Neural cell (in vitro differentiated cells): ENCODE data around the gene ERCC4.

ENCODE experiments used
- EP300 ChIP-seq: fragments of 450-650 bp; conservative IDR thresholded peaks from 2 replicates; pipeline ENCODE4 v1.6.1; 2014; ENCODE audit warnings: antibody characterized with exemption, mild to moderate bottlenecking, moderate library complexity; ENCODE audit not compliant: poor library complexity, severe bottlenecking
- EZH2 ChIP-seq: fragments of 200-600, 300-800 bp; shearing (Covaris generic), sonication (generic); IDR thresholded peaks from 2 replicates; pipeline ENCODE4 v1.6.1; 2014; ENCODE audit warnings: antibody characterized with exemption, low read length, borderline replicate concordance, mild to moderate bottlenecking; ENCODE audit not compliant: insufficient read depth, poor library complexity, severe bottlenecking
- MXI1 ChIP-seq: fragments of 450-650 bp; conservative IDR thresholded peaks from 2 replicates; pipeline ENCODE4 v1.6.1; 2014; ENCODE audit warnings: antibody characterized with exemption, mild to moderate bottlenecking; ENCODE audit not compliant: poor library complexity, severe bottlenecking
- RAD21 ChIP-seq: fragments of 450-650 bp; conservative IDR thresholded peaks from 2 replicates; pipeline ENCODE4 v1.6.1; 2014; ENCODE audit warnings: antibody characterized with exemption, mild to moderate bottlenecking, moderate library complexity
- REST ChIP-seq: IDR thresholded peaks from 2 replicates; pipeline ENCODE4 v1.6.1; 2012; ENCODE audit warnings: borderline replicate concordance
- SMC3 ChIP-seq: fragments of 450-650 bp; conservative IDR thresholded peaks from 2 replicates; pipeline ENCODE4 v1.6.1; 2014; ENCODE audit warnings: antibody characterized with exemption, mild to moderate bottlenecking, moderate library complexity; ENCODE audit not compliant: poor library complexity
- TAF1 ChIP-seq: IDR thresholded peaks from 2 replicates; pipeline ENCODE4 v1.6.1; 2012; ENCODE audit warnings: low read depth
- TF ChIP-seq, protein P1 (sequence below): fragments of 450-650 bp; IDR thresholded peaks from 2 replicates; pipeline ENCODE4 v1.5.1; 2014; ENCODE audit warnings: antibody characterized with exemption, mild to moderate bottlenecking, moderate library complexity; ENCODE audit not compliant: poor library complexity, severe bottlenecking

- TF ChIP-seq, protein P1, sequence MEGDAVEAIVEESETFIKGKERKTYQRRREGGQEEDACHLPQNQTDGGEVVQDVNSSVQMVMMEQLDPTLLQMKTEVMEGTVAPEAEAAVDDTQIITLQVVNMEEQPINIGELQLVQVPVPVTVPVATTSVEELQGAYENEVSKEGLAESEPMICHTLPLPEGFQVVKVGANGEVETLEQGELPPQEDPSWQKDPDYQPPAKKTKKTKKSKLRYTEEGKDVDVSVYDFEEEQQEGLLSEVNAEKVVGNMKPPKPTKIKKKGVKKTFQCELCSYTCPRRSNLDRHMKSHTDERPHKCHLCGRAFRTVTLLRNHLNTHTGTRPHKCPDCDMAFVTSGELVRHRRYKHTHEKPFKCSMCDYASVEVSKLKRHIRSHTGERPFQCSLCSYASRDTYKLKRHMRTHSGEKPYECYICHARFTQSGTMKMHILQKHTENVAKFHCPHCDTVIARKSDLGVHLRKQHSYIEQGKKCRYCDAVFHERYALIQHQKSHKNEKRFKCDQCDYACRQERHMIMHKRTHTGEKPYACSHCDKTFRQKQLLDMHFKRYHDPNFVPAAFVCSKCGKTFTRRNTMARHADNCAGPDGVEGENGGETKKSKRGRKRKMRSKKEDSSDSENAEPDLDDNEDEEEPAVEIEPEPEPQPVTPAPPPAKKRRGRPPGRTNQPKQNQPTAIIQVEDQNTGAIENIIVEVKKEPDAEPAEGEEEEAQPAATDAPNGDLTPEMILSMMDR, result no peak
- TF ChIP-seq SMC3 (no peak), REST (no peak), TAF1 (no peak), EZH2 (no peak), MXI1 (no peak), RAD21 (no peak), EP300 (no peak)
Measured at GRCh38 chr16:13958474-13958873, 38.5 kb downstream of the ERCC4 start.
